NOMO-1 (cell line): ENCODE measurements around the gene EFNA5.
A peak's percentile ranks its signal among the peaks of the same experiment; 100 is the strongest.

Experiments
- DNase-seq, 2 experiments: peaks; one replicate each; lab custom pipeline; 2025; ENCODE audit not compliant: unreplicated experiment in 2 of 2; lab: John Stamatoyannopoulos, UW

Gene EFNA5

DNA sequence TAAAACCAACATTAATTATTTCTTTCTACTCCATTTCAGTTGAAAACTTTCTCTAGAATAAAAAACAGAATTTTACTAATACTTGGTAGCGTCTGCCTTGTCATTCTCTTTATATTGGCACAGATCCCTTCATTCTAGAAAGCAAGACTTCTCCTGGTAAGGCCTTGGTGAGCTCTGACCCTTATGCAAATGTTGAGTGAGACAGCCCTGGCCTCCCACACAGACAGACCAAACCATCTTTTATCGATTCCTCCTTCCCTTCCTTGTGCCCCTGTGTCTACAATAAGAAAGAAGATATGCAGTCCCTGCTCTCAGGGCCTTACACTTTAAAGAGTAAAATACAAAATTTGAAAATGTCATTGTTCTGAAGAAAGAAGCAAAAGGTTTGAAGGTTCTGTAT, 262.2 kb downstream of the EFNA5 start:
- no peak for DNase-seq

DNA sequence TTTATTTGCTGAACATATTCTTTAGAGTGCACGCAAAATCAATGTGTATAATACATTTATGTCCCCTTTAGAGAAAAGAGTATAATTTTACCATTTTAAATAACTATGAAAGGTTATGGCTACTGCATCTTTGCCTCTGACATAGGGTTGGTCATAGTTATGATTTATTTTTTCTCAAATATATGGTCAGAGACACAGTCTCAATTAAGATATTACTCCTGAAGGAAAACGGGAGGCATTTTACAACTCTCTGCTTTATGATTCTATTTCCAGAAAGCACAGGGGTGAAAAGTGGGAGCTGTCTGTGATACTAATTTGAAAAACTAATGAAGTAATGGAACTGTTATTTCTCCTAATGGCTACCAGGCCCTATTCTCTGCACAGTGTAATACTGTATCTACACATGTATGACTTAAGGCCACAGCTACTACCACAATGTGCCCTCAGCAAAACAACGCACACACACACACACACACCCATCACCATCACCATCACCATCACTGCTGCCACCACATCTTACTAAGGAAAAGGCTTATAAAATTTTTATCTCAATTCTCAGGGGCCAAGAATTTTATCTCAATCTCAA, 262.9 kb downstream of the EFNA5 start:
- no peak for DNase-seq

DNA sequence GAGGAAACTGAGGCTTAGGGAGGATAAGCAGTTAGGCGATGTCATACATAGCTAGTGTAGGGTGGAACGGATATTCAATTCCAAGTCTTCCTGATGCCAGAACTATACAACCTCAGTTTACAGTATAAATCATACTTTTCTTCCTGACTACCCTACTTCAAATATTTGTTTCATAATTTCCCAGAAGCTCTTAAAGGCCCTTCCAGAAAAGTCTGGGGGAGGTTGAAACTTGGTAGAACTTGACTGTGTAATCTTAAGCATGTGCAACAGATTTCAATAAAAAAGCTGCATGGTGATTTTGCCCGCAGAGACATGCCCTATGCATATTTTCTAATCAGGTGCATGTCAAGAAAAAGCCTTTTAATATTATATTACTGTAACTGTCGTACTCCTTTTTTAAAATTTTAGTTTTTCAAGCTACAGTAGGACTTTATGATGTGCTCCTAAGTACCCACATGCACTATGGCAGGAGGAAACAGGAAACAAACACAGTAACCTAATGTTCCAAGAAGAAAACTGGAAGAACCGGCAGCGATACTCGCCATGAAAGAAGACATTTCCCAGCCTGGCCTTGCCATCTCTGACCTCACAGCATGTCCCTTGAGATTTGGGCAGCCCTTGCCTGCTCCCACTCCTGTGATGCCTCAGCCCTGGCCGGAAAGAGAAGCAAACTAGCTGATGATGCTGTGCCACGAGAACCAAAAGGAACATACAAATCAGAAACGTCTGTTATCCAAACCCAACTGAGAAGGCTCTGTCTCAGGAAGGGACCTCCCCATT, 266.0 kb downstream of the EFNA5 start:
- DNase-seq: no peak

DNA sequence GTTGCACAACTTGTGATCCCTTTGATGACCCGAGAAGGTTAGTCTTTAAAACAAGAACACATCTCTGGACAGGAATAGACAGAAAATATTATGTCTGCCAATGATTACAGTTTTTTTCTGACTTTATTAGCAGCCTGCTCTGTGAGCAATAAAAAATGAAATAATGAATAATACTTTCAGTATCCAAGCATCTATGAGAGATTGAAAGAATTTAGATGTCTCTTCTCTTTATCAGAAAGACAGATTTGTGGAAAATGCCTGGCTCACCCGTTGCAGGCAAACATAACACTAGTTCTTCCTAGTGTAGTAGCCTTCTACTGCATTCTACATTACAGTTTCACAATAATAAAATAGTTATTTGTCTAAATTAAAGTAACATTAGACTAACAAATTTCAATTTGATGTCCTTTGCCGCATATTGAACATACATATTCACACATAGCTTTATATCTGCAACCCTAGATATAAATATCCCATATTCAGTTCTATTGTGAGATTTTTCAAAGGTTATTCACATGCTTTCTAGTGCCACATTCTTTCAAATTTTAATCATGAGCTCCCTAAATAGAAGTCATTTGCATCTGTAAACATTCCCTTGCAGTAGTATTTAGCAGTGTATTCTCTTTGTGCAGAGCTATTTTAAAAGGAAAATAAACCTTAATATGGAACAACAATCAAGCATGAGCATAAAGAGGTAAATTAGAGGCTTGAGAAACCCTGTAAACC, 267.3 kb downstream of the EFNA5 start:
- no peak for DNase-seq

DNA sequence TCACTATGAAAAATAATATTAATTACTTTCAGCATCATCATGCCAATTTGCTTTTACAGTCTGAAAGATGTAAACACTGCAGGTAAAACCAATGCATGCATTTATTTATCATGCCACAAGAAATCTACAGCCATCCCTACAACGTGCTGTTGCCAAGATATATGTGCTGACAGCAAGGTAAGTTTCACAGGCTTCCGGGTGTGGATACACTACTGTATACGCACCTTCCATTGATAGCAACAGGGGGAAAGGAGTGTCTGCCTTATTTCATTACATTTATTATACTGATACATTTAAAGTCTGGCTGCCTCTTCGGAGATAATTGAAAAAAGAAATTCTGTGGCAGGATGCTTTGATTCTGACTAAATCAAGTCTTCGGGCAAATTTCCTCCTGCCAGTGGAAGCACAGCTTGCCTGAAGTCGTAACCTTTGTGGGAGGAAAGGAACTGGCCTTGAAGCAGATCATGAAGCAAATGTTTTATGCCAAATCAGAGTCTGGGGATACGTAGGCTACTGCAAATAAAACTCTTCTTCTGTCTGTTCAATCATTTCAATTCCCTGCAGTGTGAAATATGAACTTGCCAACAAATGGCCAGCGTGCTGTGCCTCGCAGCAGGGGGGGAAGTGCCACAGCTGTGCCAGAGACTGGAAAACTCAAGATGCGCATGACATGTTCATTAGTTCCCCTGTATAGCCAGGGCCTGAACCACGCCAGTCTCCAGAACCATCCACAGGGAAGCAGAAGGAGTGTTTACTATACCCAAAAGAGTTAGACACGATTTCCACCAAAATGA, 268.1 kb downstream of the EFNA5 start:
- DNase-seq: no peak

DNA sequence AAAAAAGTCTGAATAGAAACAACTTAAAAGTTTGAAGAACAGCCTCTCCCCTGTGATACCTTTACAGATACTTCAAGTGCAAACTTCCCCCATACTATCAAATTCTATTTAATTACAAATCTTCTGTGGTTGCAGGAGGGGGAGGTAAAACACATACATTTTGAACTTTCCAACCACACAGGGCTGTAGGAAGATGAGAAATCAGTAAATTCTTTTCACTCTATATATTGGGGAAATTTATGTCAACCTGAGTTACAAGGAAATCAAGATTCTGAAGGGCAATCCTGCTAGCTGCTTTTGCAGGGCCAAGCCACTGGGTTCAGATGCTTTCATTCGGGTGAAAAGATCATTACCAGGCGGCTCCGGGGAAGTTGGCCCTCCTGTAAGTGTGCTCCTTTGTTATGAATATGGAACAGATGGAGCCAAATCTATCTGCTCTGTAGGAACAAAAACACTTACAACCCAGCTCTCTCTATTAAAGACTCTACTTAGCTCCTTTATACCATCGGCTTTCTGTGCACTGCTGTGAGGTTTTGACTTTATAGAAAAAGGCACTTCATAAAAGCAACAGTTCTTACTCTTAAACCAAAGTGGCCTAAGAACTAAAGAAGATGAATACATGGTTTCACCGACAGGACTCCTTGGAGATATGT, 269.1 kb downstream of the EFNA5 start:
- no peak for DNase-seq

DNA sequence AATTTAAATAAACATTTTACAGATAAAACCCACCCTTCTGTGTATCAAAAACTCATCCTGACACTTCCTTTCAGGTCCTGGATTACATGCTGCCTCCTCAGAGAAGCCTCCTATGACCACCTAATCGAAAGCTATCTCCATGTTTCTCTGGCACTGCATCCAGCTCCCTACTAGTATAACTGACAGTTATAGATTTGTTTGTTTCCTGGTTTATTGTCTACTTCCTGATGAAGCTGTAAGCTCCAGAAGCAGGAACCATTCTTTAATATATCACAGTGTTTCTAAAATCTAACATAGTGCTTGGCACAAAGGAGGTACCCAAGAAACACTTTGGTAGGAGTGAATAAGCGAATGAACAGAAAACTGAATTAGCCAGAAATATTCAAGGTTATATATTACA, 270.4 kb downstream of the EFNA5 start:
- DNase-seq: no peak

DNA sequence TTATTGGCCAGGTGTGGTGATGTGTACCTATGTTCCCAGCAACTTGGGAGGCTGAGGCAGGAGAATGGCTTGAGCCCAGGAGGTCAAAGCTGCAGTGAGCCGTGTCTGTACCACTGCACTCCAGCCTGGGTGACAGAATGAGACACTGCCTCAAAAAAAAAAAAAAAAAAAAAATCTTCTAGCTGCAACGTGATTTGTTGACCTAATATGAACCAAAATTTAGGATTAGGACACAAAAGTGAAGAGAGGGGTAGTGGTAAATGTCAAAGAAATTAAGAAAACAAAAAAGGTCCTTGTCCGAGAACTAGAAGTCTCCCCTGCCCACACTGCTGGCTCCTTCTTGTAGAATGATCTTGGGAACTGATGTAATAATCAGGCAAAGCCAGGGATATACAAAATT, 272.0 kb downstream of the EFNA5 start:
- DNase-seq: no peak

DNA sequence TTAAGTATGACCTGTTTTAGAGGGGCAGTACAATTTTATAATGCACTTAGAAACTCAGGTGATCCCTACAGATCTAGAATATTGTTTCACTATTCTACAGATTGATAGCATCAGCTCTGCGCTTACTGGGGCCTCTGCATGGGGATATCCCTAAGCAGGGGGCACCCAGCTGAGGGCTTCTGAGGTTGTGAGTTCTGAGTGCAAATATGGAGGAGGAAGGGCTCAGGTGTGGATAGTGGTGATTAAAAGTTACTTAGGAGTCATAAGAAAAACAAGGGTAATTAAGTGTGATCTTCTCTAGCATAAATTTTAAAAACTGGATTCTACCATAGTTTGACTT, 274.4 kb downstream of the EFNA5 start:
- DNase-seq: no peak

DNA sequence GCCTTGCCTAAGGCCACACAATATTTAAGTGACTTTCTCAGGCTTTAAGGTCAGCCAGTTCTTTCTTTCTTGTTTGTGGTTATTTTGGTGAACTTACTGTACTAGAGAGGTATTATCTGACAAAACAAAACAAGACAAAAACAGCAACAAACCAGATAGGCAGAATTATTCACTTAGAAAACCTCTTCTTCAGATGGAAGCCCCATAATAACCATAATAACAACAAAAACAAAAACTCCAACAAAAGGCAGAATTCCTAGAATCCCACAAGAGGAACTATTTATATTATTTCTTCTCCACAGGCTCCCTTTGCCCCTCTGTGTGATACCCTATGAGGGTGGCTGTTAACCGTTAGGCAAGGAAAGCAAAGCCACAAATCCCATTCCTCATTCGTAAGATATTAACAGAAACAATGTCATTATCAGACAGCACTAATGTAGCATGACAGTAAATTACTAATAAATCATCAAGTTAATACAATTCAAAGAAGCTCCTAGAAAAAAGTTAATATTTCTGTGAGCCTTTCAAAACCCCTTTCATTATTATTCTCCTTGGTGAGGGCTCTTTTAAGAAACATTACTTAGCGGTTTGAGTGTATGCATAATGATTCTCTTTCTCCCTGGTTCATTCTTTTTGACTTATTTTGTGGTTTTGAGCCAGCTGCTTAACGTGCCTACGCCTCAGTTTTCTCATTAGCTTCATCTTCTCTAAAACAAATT, 274.9 kb downstream of the EFNA5 start:
- DNase-seq: no peak

DNA sequence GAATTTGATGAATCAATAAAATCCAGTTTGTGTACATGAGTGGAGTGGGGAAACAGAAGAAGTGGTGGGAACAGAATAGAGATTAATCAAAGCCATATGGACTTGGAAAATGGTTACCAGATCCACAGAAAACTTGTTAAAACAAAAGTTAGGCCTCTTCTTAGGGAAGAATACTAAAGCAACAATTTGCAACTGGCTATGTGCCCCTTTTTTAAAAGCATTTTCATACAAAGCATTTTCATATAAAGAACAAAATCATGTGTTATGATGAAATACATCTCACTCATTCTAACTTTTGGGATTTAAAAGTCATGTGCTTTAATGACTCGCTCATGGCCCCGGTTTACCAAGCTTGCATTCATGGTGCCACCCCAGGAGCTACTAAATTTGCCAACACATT, 276.9 kb downstream of the EFNA5 start:
- no peak for DNase-seq

DNA sequence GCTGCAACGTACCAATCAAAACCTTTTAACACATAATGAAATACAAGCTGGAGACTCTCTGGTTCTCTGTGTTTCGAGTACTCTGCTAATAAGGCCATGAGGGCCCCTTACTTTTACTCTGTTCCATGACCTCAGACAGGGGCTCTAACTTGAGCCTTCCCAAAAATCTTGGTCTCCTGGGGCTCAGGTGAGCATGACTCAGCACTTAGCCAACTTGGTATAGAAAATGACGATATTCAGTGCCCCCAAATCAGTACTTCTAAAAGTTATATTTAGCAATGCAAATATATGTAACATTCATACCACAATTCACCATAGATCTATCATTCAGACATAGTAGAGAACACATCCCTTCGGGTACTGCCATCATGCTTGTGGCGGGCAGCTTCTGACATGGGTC, 278.9 kb downstream of the EFNA5 start:
- no peak for DNase-seq

DNA sequence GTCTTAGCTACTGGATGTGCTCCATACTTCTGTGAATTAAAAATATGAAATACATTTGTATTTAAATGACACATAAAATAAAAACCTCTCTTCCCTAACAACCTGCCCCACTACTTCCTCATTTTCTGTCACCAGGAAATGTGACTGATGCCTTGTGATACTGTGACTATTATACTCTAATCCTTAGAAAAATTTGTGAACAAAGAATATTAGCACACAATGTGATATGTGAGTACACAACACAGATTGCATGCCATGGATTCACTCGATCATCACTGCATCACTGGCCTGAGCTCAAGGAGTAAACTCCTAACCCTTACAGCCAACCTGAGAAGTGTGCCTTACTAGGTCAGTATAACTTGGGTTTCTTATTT, 281.0 kb downstream of the EFNA5 start:
- peak in 1 of 2 experiments; percentile 62 for DNase-seq

DNA sequence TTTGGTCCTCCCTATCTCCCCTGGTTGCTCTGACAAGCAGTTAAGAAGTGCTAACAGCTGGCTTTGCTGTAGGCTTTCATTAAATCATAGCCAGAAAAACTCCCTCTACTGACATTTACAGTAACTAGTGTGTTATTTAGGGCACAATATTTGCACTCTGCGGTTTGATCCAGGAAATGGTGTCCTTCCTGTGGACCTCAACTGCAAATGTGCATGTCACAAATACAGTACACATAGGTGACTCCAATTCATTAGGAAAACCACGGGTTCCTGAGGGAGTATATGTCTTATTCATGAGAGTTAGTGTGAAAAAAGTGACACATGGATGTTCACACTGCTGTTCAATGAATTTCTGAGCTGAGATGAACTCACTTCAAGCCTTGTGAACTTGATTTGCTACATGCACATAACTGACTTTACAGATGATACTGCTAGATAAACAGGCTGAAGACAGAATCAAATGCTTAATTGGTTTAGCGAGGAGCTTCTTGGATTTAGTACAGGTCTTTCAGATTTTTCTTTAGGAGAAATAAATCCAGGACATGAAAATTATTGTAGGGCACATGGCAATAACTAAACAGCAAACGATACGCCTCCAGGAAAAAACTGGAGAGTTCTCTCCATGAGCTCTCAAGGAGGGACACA, 281.5 kb downstream of the EFNA5 start:
- peak; percentile 67 to 73 for DNase-seq

DNA sequence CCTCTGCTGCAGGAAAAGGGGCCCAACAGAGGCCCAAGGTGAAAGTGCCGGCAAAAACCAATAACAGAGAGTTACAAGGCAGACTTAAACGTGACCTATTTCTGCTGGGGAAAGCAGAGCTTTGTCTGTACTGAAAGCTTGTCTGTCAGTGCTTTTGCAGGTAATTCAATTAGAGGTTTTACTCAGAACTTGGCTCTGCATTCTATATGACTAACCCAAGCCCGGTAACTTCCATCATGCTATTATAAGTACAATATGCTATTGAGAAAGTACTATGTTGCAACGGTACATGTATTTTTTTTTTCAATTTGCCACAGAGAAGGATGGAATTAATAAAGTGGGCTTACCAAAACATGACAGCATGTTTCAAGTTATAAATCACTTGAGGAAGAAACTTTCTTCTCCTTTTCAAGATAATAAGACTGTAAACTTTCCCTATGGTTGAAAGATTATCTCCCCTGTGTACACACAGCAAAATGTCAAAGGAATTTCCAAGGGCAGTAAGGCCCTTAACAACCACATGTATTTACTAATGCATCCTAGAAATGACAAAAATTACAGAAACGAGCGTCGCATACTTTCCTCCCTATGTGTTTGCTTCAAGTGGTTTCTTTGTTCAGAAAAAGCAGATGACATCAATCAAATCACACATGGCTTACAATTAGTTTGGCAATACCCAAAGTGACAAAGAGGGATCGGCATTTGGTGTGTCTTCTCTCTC, 282.4 kb downstream of the EFNA5 start:
- DNase-seq: peak; percentile 37 to 73

DNA sequence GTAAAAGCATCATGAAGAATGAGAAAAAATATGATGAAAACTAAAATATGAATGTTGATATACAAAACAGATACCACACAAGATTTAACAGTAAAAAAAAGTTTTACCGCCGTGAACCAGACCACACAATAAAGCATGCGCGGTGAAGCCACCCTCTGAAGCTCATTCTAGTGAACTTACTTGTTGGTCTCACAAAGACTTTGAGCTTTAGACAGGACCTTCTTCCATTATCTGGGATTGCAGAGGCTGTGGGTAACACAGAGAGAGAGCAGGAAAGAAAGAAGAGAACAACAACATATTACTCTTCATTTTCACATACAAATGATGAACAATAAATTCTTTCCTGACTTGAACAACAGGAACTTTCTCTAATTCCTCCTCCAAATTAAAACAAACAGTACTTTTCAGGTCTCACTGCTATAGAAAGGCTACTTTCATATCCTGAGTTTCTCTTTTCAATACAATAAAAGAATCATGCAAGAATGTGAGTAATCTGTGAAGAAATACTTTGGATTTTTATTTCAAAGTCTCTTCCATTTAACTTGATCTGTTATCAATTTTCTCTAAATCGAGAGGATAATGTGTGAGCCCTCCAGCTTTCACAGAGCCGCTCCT, 283.1 kb downstream of the EFNA5 start:
- peak in 1 of 2 experiments; percentile 21 for DNase-seq

DNA sequence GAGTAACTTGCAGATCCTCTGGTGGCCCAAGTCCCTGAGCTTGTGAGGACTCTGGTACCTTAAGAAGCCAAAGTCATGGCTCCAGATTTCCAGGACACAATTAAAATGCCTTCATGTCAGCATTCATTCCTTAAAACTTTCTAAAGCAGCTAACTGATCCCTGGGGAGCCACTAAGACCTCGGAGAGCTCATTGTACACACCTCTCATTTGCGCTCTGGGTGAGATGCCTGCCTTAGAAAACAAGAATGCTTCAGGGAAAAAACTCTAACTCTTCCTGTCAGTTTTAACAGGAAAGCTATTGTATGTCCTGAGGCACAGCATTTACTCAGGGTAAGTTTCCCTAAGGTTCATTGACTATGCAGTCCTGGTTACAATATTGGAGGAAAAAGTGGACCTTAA, 285.0 kb downstream of the EFNA5 start:
- no peak for DNase-seq

DNA sequence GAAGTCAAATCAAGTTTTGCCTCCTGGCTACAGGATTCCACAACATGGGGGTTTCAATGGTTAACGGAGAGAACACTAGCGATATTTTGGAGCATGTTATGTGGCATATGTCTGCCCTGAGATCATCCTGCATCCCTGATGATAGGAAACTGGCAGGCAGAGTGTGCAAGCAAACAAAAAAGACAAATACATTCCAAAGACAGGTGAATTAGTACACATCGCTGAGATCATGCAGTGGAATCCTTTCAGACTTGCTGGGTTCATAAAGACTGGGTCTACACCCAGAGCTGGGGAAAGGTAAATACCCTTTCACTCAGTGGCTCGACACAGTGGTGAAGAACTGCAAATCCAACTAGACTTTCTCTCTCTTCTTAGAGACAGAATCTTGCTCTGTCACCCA, 286.5 kb downstream of the EFNA5 start:
- DNase-seq: no peak

DNA sequence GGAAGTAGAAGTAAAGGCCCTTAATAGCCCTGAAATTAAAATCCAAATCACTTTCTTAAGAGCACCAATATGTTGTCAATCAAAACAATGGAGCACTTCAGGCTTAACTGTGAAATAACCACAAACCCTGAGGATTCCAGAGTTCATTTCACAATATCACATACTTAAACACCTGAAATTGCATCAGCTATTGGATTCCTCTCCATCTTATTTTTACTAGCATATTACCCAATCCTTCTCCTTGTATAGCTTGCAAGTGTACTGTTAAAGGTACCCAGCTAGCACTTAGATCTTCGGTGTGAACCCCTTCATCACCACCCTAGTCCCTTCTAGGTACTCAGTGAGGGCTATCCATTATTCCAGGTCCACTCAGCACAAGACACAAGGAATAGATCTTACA, 287.3 kb downstream of the EFNA5 start:
- no peak for DNase-seq
